Motor neuron (in vitro differentiated cells): ENCODE results near the gene DENND6A. TPM values are rescaled to one million over a fixed set of nuclear protein-coding genes. Genes with fewer than 3 reads are reported as not detected.
A peak's percentile ranks its signal among the peaks of the same experiment; 100 is the strongest.

ENCODE experiments used
- ATAC-seq, 8 experiments: fragments of 200-7000 bp; cut with Tn5 transposase; replicated peaks in 6 of 8; 2 replicates each; pipeline ENCODE4 v1.8.0; 2021; ENCODE audit warnings: mild to moderate bottlenecking in 8 of 8, moderate library complexity in 8 of 8
- H3K27ac ChIP-seq, 2 donors: fragments of 250-450 bp; sonication (Bioruptor Pico); 2 replicates each; pipeline ENCODE4 v1.9.0; 2021; ENCODE audit warnings: antibody characterized with exemption in 2 of 2, mild to moderate bottlenecking in 2 of 2, moderate library complexity in 1 of 2
- H3K4me1 ChIP-seq, 2 donors: fragments of 250-450 bp; sonication (Bioruptor Pico); replicated peaks in 1 of 2; 2 replicates each; pipeline ENCODE4 v1.6.1; 2021; ENCODE audit warnings: antibody characterized with exemption in 2 of 2, mild to moderate bottlenecking in 2 of 2, moderate library complexity in 1 of 2
- H3K4me3 ChIP-seq, 5 donors: fragments of 250-450 bp; sonication (Bioruptor Pico); 2 replicates each; pipeline ENCODE4 v1.9.0; 2021; ENCODE audit warnings: antibody characterized with exemption in 5 of 5, mild to moderate bottlenecking in 5 of 5, moderate library complexity in 4 of 5
- WGBS, 10 experiments: fragments of 450-650 bp; shearing (Covaris generic); methylation state at CpG; one replicate each; pipeline ENCODE4 v1.0.0; 2022; 5-methylcytosine and 5-hydroxymethylcytosine counted together
- in situ Hi-C, 9 experiments: fragments of 400-800 bp; cut with MboI; loops; one replicate each; pipeline ENCODE4 v1.15.0; 2021; ENCODE audit warnings: low sequenced_read_pairs in 9 of 9, low pct_unique_long_range_greater_than_20kb in 2 of 9; ENCODE audit not compliant: unreplicated experiment in 9 of 9
- total RNA-seq, 8 experiments: library from RNA; unstranded; fragments of 300-600 nt; gene quantifications; 2 replicates each; pipeline versions ENCODE4 v1.2.3 to v1.2.4, GENCODE V29; 2022

DENND6A gene
- total RNA-seq, 8 experiments from 2014 or later: 7.2 to 24.7 (median 12.9) TPM

GRCh38 chr3:57575966-57576626 is 116.8 kb downstream of the DENND6A start:
- ATAC-seq: peak in 1 of 8 experiments; percentile 61
- in situ Hi-C loops: no loop called here
- WGBS, 10 experiments: 83 to 100% (median 93%) methylated on average over 2 to 3 of the region's 3 CpGs; no CpG with 5 or more reads in 1 of the 10 experiments
- H3K27ac ChIP-seq: no peak overlapping the region
- H3K4me1 ChIP-seq: peaks cover 0 to 5% of the 10 kb centered on the region in 2 donors
- no peak overlapping the region for H3K4me3 ChIP-seq

Other genes starting within 250 kb of the DENND6A start
- gene DNAH12, start 148.7 kb downstream of the DENND6A start, total RNA-seq: 1 to 10 TPM in 3 of 8 experiments, under 1 TPM in 5; 0.21 to 6.6 (median 0.75) TPM
- gene PDE12, start 136.8 kb downstream of the DENND6A start, total RNA-seq: 10 to 100 TPM in 5 of 8 experiments, 1 to 10 TPM in 3; 7.9 to 16.8 (median 11.3) TPM
- gene ARF4, start 95.7 kb downstream of the DENND6A start, total RNA-seq: 100 to 1,000 TPM; 198 to 802 (median 371) TPM
- 100 to 1,000 TPM in 1 of 8 experiments, 10 to 100 TPM in 7; 21.5 to 137 (median 32.8) TPM for gene SLMAP, start 63.2 kb upstream of the DENND6A start, total RNA-seq